NCI-H2171 treated with DMSO at 0.1 percent for 48 hours (cell line): ENCODE data around the gene KIF26B.
"Not testable (repeated sequence)": the region's sequence is repeated elsewhere in the genome, so short reads cannot be mapped to it uniquely, and the experiment has no call there.

Experiments
- DNase-seq: peaks from one replicate; lab custom pipeline; 2025; lab: John Stamatoyannopoulos, UW

The KIF26B gene

GRCh38 chr1:245388687-245389086, 233.9 kb downstream of the KIF26B start:
- no peak for DNase-seq

GRCh38 chr1:245389873-245390272, 235.1 kb downstream of the KIF26B start:
- DNase-seq, result no peak

- DNase-seq, result no peak
Observed at GRCh38 chr1:245390975-245391374, 236.2 kb downstream of the KIF26B start.

GRCh38 chr1:245393694-245394093, 238.9 kb downstream of the KIF26B start:
- DNase-seq, result no peak

GRCh38 chr1:245395680-245396079, 240.9 kb downstream of the KIF26B start:
- no peak for DNase-seq

- DNase-seq, result no peak
Observed at GRCh38 chr1:245396615-245397014, 241.8 kb downstream of the KIF26B start.

GRCh38 chr1:245397771-245398170, 243.0 kb downstream of the KIF26B start:
- no peak for DNase-seq

- no peak for DNase-seq
Observed at GRCh38 chr1:245398180-245398579, 243.4 kb downstream of the KIF26B start.

GRCh38 chr1:245401881-245402587, 247.2 kb downstream of the KIF26B start:
- no peak for DNase-seq

- DNase-seq, result not testable (repeated sequence)
Observed at GRCh38 chr1:245402998-245403397, 248.2 kb downstream of the KIF26B start.

- no peak for DNase-seq
Observed at GRCh38 chr1:245404527-245404926, 249.7 kb downstream of the KIF26B start.

GRCh38 chr1:245404952-245405351, 250.2 kb downstream of the KIF26B start:
- DNase-seq, result no peak

GRCh38 chr1:245406426-245406825, 251.6 kb downstream of the KIF26B start:
- no peak for DNase-seq

- no peak for DNase-seq
Observed at GRCh38 chr1:245407983-245408382, 253.2 kb downstream of the KIF26B start.

GRCh38 chr1:245409341-245410195, 254.8 kb downstream of the KIF26B start:
- no peak for DNase-seq

GRCh38 chr1:245411245-245412036, 256.7 kb downstream of the KIF26B start:
- DNase-seq, result no peak

- DNase-seq, result no peak
Observed at GRCh38 chr1:245412306-245412705, 257.5 kb downstream of the KIF26B start.

GRCh38 chr1:245416781-245417180, 262.0 kb downstream of the KIF26B start:
- no peak for DNase-seq

GRCh38 chr1:245418077-245418476, 263.3 kb downstream of the KIF26B start:
- DNase-seq, result no peak

- no peak for DNase-seq
Observed at GRCh38 chr1:245419461-245419978, 264.7 kb downstream of the KIF26B start.

GRCh38 chr1:245419989-245420388, 265.2 kb downstream of the KIF26B start:
- no peak for DNase-seq

- DNase-seq, result no peak
Observed at GRCh38 chr1:245420926-245421325, 266.1 kb downstream of the KIF26B start.
